HL-60 (cell line): ENCODE data around the gene DNAAF1.

ENCODE experiments used
- DNase-seq, 2 experiments: peaks; one replicate each; pipeline ENCODE4 v3.0.0-alpha.2; 2010 to 2020; ENCODE audit warnings: low read depth in 1 of 2, low spot score in 1 of 2
- H3K27ac ChIP-seq: fragments of 250-450 bp; sonication (Bioruptor Pico); replicated peaks from 2 replicates; pipeline ENCODE4 v1.5.1; 2020; ENCODE audit warnings: mild to moderate bottlenecking, moderate library complexity
- H3K27me3 ChIP-seq: fragments of 250-450 bp; sonication (Bioruptor Pico); 2 replicates; pipeline ENCODE4 v1.5.1; 2021; ENCODE audit warnings: mild to moderate bottlenecking, moderate library complexity; ENCODE audit not compliant: insufficient read depth, poor library complexity, severe bottlenecking
- H3K4me3 ChIP-seq: replicated peaks from 2 replicates; pipeline ENCODE4 v1.5.1; 2011; ENCODE audit warnings: mild to moderate bottlenecking, control low read depth, low read length; ENCODE audit not compliant: insufficient read depth
- GABPA ChIP-seq: IDR thresholded peaks from 2 replicates; pipeline ENCODE4 v1.6.1; 2012; ENCODE audit warnings: low read depth
- POLR2AphosphoS5 ChIP-seq: IDR thresholded peaks from 2 replicates; pipeline ENCODE4 v1.6.1; 2012; ENCODE audit warnings: low read depth
- SPI1 ChIP-seq: IDR thresholded peaks from 2 replicates; pipeline ENCODE4 v1.6.1; 2012; ENCODE audit warnings: low read depth, mild to moderate bottlenecking, borderline replicate concordance
- TF ChIP-seq, protein P1 (sequence below): IDR thresholded peaks from one replicate; pipeline ENCODE4 v1.5.1; 2011; ENCODE audit warnings: low read length, control low read depth, inconsistent platforms; ENCODE audit not compliant: insufficient read depth
- TF ChIP-seq, protein P2 (sequence below): IDR thresholded peaks from 2 replicates; pipeline ENCODE4 v1.6.1; 2012; ENCODE audit warnings: low read depth; ENCODE audit not compliant: insufficient replicate concordance

The DNAAF1 gene

DNA sequence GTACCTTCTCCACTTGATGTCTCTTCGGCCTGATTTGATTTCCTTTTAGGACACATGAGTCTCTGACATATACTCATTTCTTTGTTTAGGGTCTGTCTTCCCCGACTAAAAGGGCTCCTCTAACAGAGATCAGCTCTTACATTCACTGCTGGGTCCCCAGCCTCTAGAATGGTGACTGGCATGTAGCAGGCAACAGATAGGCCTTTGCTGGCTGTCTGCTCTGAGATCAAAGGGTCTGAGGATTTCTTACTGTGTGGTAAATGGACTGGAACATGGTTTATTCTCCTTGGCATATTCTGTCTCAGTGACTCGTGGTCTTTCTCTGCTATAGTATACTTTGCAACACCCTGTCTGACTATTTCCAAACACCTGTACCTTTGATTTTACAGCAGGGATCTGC, 16.7 kb downstream of the DNAAF1 start:
- Histone ChIP-seq H3K27me3 (peaks cover 10% of the 10 kb centered on the region), H3K27ac (no peak overlapping the region), H3K4me3 (no peak overlapping the region)
- TF ChIP-seq, protein P1, sequence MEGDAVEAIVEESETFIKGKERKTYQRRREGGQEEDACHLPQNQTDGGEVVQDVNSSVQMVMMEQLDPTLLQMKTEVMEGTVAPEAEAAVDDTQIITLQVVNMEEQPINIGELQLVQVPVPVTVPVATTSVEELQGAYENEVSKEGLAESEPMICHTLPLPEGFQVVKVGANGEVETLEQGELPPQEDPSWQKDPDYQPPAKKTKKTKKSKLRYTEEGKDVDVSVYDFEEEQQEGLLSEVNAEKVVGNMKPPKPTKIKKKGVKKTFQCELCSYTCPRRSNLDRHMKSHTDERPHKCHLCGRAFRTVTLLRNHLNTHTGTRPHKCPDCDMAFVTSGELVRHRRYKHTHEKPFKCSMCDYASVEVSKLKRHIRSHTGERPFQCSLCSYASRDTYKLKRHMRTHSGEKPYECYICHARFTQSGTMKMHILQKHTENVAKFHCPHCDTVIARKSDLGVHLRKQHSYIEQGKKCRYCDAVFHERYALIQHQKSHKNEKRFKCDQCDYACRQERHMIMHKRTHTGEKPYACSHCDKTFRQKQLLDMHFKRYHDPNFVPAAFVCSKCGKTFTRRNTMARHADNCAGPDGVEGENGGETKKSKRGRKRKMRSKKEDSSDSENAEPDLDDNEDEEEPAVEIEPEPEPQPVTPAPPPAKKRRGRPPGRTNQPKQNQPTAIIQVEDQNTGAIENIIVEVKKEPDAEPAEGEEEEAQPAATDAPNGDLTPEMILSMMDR = no peak
- TF ChIP-seq GABPA (no peak), SPI1 (no peak), POLR2AphosphoS5 (no peak)
- TF ChIP-seq, protein P2, sequence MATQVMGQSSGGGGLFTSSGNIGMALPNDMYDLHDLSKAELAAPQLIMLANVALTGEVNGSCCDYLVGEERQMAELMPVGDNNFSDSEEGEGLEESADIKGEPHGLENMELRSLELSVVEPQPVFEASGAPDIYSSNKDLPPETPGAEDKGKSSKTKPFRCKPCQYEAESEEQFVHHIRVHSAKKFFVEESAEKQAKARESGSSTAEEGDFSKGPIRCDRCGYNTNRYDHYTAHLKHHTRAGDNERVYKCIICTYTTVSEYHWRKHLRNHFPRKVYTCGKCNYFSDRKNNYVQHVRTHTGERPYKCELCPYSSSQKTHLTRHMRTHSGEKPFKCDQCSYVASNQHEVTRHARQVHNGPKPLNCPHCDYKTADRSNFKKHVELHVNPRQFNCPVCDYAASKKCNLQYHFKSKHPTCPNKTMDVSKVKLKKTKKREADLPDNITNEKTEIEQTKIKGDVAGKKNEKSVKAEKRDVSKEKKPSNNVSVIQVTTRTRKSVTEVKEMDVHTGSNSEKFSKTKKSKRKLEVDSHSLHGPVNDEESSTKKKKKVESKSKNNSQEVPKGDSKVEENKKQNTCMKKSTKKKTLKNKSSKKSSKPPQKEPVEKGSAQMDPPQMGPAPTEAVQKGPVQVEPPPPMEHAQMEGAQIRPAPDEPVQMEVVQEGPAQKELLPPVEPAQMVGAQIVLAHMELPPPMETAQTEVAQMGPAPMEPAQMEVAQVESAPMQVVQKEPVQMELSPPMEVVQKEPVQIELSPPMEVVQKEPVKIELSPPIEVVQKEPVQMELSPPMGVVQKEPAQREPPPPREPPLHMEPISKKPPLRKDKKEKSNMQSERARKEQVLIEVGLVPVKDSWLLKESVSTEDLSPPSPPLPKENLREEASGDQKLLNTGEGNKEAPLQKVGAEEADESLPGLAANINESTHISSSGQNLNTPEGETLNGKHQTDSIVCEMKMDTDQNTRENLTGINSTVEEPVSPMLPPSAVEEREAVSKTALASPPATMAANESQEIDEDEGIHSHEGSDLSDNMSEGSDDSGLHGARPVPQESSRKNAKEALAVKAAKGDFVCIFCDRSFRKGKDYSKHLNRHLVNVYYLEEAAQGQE = no peak
- DNase-seq = no peak

DNA sequence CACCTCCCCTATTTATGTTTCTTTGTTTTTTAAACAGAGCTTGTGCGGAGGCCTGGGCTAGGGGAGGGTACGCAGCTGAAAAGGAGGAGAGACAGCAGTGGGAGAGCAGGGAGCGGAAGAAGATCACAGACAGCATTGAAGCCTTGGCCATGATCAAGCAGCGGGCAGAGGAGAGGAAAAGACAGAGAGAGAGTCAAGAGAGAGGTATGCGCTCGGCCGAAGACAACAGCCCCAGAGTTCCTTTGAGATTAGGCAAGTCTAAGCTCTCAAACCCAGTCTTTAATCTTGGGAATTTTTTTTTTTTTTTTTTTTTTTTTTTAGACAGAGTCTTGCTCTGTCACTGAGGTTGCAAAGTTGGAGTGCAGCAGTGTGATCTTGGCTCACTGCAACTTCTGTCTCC, 20.6 kb downstream of the DNAAF1 start:
- TF ChIP-seq, protein P1 = no peak
- no peak for TF ChIP-seq POLR2AphosphoS5
- TF ChIP-seq, protein P2 = no peak
- TF ChIP-seq SPI1 = no peak
- TF ChIP-seq GABPA = no peak
- no peaks in the 10 kb centered on the region for H3K27me3 ChIP-seq
- DNase-seq = no peak
- H3K4me3 ChIP-seq = no peak overlapping the region
- H3K27ac ChIP-seq = no peak overlapping the region

DNA sequence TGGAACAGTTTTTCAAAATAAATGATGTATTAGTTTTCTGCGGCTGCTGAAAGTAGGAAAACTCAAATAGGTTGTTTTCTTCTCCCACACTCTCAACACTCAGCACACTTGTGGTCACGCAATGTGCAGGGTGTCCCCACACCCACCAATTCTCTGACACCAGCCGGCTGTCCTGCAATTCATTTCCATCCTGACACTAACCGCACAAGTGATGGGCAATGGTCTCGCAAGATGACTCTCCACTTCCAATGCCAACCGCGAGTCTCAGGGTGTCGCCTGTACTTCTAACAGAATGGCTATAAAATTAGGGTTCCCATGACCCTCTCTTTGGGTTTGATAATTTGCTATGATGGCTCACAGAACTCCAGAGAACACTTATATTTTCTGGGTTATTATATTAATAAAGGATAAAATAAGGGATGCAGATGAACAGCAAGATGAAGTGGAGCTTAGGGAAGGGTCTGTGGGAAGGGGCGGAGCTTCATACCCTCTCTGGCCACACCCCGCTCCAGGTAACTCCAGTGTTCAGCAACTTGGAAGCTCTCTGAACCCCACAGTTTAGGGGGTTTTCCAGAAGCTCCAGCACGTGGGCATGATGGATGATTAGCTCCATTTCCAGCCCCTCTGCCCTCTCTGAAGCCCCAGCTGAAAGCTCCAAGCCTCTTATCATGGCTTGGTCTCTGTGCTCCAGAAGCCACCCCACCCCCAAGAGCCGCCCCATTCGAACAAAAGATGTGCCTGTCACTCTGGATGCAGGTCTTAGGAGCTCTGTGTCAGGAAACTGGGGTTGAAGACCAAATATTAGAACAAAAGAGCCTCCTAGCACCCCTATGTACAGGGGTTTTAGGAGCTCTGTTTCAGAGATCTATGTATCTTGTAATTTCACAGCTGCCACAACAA, 21.9 kb downstream of the DNAAF1 start:
- no peak for DNase-seq
- H3K27me3 ChIP-seq = no peaks in the 10 kb centered on the region
- TF ChIP-seq, protein P2 = no peak
- TF ChIP-seq, protein P1 = no peak
- TF ChIP-seq POLR2AphosphoS5 (no peak), SPI1 (no peak), GABPA (no peak)
- H3K27ac ChIP-seq = no peak overlapping the region
- no peak overlapping the region for H3K4me3 ChIP-seq
